Dedifferentiated amniotic fluid mesenchymal stem cell (primary cell): ENCODE measurements around the gene DIAPH3.

Experiments used
- DNase-seq: peaks from one replicate; pipeline ENCODE4 v3.0.0-alpha.2; 2016; ENCODE audit errors: extremely low spot score

The DIAPH3 gene

GRCh38 chr13:60152114-60152513 lies 11.6 kb downstream of the DIAPH3 start:
- no peak for DNase-seq

GRCh38 chr13:60150538-60150937 lies 13.2 kb downstream of the DIAPH3 start:
- no peak for DNase-seq

GRCh38 chr13:60148918-60149317 lies 14.8 kb downstream of the DIAPH3 start:
- DNase-seq, result no peak

GRCh38 chr13:60147361-60147760 lies 16.4 kb downstream of the DIAPH3 start:
- DNase-seq, result no peak

GRCh38 chr13:60146471-60146870 lies 17.3 kb downstream of the DIAPH3 start:
- DNase-seq, result peak; percentile 43

- no peak for DNase-seq
Measured at GRCh38 chr13:60143775-60144174, 20.0 kb downstream of the DIAPH3 start.

GRCh38 chr13:60139272-60139671 lies 24.5 kb downstream of the DIAPH3 start:
- no peak for DNase-seq

- no peak for DNase-seq
Measured at GRCh38 chr13:60138674-60139073, 25.1 kb downstream of the DIAPH3 start.

GRCh38 chr13:60137911-60138560 lies 25.7 kb downstream of the DIAPH3 start:
- no peak for DNase-seq

- no peak for DNase-seq
Measured at GRCh38 chr13:60135344-60135743, 28.4 kb downstream of the DIAPH3 start.

GRCh38 chr13:60134376-60134775 lies 29.4 kb downstream of the DIAPH3 start:
- no peak for DNase-seq

- DNase-seq, result no peak
Measured at GRCh38 chr13:60121337-60121687, 42.4 kb downstream of the DIAPH3 start.

- DNase-seq, result no peak
Measured at GRCh38 chr13:60120617-60121336, 43.0 kb downstream of the DIAPH3 start.

GRCh38 chr13:60118696-60119400 lies 44.9 kb downstream of the DIAPH3 start:
- DNase-seq, result no peak

GRCh38 chr13:60114499-60115028 lies 49.2 kb downstream of the DIAPH3 start:
- DNase-seq, result no peak

- no peak for DNase-seq
Measured at GRCh38 chr13:60112771-60113170, 51.0 kb downstream of the DIAPH3 start.

GRCh38 chr13:60111691-60112090 lies 52.0 kb downstream of the DIAPH3 start:
- peak; percentile 44 for DNase-seq

- DNase-seq, result no peak
Measured at GRCh38 chr13:60109285-60109684, 54.4 kb downstream of the DIAPH3 start.

GRCh38 chr13:60108589-60108988 lies 55.1 kb downstream of the DIAPH3 start:
- no peak for DNase-seq

- DNase-seq, result no peak
Measured at GRCh38 chr13:60099631-60100420, 63.9 kb downstream of the DIAPH3 start.

- no peak for DNase-seq
Measured at GRCh38 chr13:60095300-60095699, 68.4 kb downstream of the DIAPH3 start.
